Kidney epithelial cell (primary cell): ENCODE measurements around the gene NFKBIB. TPM values are rescaled to one million over a fixed set of nuclear protein-coding genes. Genes with fewer than 3 reads are reported as not detected.
"Not testable (repeated sequence)": the region's sequence is repeated elsewhere in the genome, so short reads cannot be mapped to it uniquely, and the experiment has no call there.

Experiments
- DNase-seq: peaks from one replicate; pipeline ENCODE4 v3.0.0-alpha.2; 2010; ENCODE audit warnings: low read depth
- H3K27me3 ChIP-seq: 2 replicates; pipeline ENCODE4 v1.6.0; 2011; ENCODE audit warnings: low read length; ENCODE audit not compliant: control insufficient read depth, insufficient read depth
- H3K36me3 ChIP-seq: 2 replicates; pipeline ENCODE4 v1.5.1; 2011; ENCODE audit warnings: low read length; ENCODE audit not compliant: control insufficient read depth, insufficient read depth
- H3K4me3 ChIP-seq: 2 replicates; pipeline ENCODE4 v1.5.1; 2011; ENCODE audit warnings: low read depth, mild to moderate bottlenecking, control low read depth, low read length
- total RNA-seq: library from RNA; depleted of rRNA; stranded (reverse); fragments of >200 nt; gene quantifications from 2 replicates; pipeline ENCODE4 v1.2.3, GENCODE V29; 2015
- TF ChIP-seq, protein P1 (sequence below): IDR thresholded peaks from 2 replicates; pipeline ENCODE4 v1.5.1; 2011; ENCODE audit warnings: mild to moderate bottlenecking, moderate library complexity, low read length, control low read depth, inconsistent platforms; ENCODE audit not compliant: insufficient read depth, poor library complexity, severe bottlenecking

The NFKBIB gene
- total RNA-seq, 1 donor from 2014 or later, result 41.7 TPM

- no peak for DNase-seq
- TF ChIP-seq, protein P1, sequence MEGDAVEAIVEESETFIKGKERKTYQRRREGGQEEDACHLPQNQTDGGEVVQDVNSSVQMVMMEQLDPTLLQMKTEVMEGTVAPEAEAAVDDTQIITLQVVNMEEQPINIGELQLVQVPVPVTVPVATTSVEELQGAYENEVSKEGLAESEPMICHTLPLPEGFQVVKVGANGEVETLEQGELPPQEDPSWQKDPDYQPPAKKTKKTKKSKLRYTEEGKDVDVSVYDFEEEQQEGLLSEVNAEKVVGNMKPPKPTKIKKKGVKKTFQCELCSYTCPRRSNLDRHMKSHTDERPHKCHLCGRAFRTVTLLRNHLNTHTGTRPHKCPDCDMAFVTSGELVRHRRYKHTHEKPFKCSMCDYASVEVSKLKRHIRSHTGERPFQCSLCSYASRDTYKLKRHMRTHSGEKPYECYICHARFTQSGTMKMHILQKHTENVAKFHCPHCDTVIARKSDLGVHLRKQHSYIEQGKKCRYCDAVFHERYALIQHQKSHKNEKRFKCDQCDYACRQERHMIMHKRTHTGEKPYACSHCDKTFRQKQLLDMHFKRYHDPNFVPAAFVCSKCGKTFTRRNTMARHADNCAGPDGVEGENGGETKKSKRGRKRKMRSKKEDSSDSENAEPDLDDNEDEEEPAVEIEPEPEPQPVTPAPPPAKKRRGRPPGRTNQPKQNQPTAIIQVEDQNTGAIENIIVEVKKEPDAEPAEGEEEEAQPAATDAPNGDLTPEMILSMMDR, result no peak
- Histone ChIP-seq H3K4me3 (no peak overlapping the region), H3K27me3 (no peaks in the 10 kb centered on the region), H3K36me3 (no peaks in the 10 kb centered on the region)
Measured at GRCh38 chr19:38880882-38881609, 18.7 kb upstream of the NFKBIB start.

DNA sequence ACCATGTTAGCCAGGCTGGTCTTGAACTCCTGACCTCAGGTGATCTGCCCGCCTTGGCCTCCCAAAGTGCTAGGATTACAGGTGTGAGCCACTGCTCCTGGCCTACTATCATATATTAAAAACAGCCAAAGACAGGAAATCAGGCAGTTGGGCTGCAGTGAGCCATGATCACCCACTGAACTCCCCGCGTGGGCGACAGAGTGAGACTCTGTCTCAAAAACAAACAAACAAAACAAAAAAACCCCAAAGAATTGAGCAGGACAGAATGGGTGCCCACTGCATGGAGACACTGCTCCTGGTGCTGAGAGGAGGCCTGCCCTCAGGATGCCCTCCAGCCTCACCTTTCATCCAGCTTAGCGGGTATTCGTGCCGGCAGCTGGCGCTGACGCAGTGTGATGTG lies 16.5 kb upstream of the NFKBIB start:
- Histone ChIP-seq H3K4me3 (no peak overlapping the region), H3K27me3 (no peaks in the 10 kb centered on the region), H3K36me3 (peaks cover 1% of the 10 kb centered on the region)
- TF ChIP-seq, protein P1, result no peak
- DNase-seq, result no peak

DNA sequence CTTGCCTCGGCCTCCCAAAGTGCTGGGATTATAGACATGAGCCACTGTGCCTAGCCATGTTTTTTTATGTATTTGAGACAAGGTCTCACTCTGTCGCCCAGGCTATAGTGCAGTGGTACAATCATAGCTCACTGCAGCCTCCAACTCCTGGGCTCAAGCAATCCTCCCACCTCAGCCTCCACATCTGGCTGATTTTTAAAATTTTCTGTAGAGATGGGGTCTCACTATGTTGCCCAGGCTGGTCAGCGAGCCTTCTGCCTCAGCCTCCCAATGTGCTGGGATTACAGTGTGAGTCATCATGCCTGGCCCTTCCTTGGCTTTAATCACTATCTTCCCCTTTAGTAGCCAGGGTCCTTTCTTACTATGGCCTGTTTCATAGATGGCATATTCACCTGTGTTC lies 15.1 kb upstream of the NFKBIB start:
- not testable (repeated sequence) for H3K36me3 ChIP-seq, DNase-seq, H3K4me3 ChIP-seq, H3K27me3 ChIP-seq

- Histone ChIP-seq H3K36me3 (peaks cover 1% of the 10 kb centered on the region), H3K27me3 (no peaks in the 10 kb centered on the region), H3K4me3 (no peak overlapping the region)
- DNase-seq, result no peak
- TF ChIP-seq, protein P1, result no peak
Measured at GRCh38 chr19:38888876-38889275, 10.9 kb upstream of the NFKBIB start.

DNA sequence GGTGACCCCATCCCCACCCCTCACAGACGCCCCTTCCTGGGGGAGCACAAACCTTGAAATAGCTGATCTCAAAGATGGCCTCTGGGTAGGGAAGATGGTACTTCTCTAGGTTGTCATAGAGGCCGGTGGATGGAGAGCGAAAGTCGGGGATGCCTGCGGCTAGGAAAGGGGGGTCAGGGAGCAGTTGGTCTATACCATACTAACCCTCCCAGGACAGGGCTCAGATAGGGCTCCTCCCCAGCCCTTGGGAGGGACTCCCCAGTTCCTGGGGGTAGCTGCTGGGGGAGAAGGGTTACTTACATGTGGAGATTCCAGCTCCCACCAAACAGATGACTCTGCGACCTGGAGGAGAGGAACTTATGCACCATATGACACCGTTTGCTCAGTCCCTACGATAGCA lies 10.0 kb upstream of the NFKBIB start:
- TF ChIP-seq, protein P1, result no peak
- H3K4me3 ChIP-seq, result no peak overlapping the region

GRCh38 chr19:38890686-38891085 lies 9.1 kb upstream of the NFKBIB start:
- no peak for DNase-seq
- peaks cover 1% of the 10 kb centered on the region for H3K36me3 ChIP-seq
- TF ChIP-seq, protein P1, result no peak
- no peak overlapping the region for H3K4me3 ChIP-seq
- no peaks in the 10 kb centered on the region for H3K27me3 ChIP-seq

More for the DNA sequence above, 10.0 kb upstream of the NFKBIB start:
- Histone ChIP-seq H3K27me3 (no peaks in the 10 kb centered on the region), H3K36me3 (peaks cover 1% of the 10 kb centered on the region)
- DNase-seq, result no peak
